Islet precursor cell (in vitro differentiated cells): ENCODE data around the gene NOCT.
"Not testable (repeated sequence)": the region's sequence is repeated elsewhere in the genome, so short reads cannot be mapped to it uniquely, and the experiment has no call there.

Experiments used
- DNase-seq: peaks from one replicate; pipeline ENCODE4 v3.0.0-alpha.2; 2018

The NOCT gene

DNA sequence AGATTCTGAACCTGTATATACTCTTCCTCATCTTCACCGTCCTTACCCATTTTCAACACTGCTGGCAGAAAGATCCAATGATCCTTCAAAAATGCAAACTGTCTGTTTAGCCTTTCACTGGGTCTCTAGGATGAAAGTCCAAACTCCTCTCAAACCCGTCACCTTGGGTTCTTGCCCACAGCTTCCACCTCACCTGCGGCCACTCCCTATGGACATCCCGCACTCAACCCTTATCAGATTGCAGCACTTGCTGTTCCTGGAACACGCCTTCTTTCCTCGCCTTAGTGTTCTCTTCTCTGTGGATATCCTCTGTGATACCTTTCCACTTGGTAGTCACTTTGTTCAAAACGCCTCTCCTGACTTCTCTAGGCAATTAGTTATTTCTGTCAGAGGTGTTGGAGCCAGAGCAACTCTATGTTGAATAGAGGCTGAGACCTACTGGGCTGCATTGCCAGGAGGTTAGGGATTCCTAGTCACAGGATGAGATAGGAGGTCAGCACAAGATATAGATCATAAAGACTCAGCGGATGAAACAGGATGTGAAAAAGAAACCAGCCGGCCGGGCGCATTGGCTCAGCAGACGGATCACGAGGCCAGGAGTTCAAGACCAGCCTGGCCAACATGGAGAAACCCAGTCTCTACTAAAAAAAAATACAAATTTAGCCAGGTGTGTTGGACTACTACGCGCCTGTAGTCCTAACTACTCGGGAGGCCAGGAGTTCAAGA, 4.2 kb upstream of the NOCT start:
- no peak for DNase-seq

DNA sequence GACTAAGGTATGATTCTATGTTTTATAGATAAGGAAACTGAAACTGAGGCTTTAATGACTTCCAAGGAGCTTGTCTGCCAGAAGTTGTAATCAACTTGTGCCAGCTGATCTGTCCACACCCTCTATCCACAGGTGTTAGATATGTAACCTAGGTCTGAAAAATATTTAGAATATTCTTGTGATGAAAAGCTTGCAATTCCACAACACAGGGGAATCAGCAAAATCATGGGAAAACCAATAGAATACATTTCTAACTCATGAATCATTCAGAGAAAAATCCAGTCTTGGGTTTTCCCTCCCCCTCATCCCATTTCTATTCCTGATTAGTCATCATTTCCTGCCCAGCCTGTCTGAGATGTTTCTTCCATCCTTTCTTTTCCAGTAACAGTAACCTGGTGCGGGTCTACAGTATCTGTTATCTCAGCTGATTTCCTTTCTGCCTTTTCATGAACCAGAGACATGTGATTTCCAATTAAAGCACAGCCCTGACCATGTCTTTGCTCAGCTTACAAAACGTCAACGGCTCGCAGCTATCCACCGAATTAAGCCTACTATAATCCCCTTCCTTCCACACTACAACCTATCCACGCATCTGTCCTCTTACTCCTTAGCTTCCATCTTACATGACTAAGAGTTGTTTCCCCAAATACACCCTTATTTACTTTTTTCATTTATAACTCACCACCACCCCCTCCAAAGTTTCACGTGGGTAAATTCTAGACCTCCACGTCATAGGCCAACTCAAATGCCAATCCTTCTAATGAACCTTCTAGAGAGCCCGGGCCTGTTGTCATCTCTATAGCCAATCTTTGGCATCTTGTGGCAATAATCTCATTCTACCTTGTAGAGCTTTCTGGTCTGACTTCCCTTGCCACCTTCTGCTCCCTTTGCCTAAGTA, 961 bp upstream of the NOCT start:
- peak; percentile 80 for DNase-seq

DNA sequence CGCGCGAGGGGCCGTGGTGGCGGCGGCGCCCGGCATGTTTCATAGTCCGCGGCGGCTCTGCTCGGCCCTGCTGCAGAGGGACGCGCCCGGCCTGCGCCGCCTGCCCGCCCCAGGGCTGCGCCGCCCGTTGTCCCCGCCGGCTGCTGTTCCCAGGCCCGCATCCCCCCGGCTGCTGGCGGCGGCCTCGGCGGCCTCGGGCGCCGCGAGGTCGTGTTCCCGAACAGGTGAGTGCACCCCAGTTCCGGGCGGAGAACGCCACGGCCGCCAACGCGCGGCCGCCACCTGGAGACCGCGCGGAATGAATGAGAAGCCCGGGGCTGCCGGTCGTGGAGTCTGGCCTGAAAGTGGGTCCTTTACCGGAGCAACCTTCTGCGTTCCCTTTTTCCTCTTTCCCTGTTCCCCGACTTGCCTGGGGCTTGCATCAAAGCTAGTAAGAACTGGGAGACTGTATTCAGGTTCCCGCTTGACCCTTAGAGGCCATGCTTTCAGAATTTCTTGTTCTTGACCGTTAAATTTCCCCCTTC, 429 bp downstream of the NOCT start:
- peak; percentile 64 for DNase-seq

DNA sequence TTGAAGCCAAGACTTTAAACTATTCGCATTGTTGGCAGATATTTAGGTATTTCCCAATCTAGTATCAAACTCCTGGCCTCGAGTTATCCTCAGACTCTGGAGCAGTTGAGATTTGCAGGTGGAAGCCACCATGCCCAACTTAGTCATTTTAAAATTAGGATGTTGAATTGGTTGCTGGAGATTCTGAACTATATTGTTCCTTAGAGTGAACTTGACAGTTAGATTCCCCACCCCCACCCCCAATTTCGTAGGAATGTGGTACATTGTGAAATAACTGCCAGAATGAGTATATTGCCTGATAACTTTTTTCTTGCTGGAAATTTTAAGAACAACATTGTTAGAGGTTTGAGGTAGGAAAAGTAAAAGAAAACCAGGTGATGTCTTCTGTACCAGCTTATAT, 2.3 kb downstream of the NOCT start:
- DNase-seq = no peak

DNA sequence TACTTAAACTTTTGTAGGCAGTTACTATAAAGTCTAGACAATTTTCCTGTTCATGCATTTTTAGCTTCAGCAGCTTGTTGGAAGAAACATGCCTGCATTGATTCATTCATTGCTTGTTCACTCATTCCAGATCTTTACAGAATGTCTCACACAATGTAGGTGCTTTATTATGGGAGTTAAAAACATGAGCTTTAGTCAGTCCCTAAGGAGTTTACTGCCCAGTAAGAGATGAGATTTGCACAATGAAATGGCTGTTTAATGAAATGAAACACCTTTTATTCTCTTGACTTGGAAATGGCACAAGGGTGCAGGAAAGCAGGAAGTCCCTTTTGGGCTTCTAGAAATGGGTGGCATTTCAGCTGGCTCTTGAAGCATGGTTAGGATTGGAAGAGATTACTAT, 2.9 kb downstream of the NOCT start:
- no peak for DNase-seq

DNA sequence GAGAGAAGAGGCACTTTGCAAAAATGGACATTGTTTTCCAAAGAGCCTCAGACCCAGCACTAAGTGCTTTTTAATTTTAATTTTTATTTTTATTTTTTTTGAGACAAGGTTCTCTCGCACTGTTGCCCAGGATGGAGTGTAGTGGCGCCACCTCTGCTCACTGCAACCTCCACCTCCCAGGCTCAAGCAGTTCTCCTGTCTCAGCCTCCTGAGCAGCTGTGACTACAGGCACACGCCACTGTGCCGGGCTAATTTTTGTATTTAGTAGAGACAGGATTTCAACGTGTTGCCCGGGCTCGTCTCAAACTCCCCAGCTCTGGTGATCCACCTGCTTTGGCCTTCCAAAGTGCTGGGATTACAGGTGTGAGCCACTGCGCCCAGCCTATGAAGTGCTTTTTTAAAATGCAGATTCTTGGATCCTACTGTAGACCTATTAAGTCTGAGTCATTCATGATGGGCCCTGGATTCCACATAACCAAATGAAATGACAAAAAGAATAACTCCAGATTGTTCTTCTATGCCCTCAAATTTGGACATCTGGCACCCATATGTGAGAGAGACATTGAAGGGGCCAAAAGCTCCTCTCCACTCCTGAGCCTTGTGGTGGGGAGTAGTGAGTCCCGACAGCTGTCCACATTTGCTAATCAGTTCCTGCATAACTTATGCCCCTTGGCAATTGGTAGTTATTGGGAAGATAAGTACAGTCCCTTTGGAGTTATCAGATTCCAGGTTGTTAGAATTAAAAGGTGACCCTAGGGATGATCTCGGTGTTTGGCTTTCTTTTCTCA, 3.6 kb downstream of the NOCT start:
- no peak for DNase-seq

DNA sequence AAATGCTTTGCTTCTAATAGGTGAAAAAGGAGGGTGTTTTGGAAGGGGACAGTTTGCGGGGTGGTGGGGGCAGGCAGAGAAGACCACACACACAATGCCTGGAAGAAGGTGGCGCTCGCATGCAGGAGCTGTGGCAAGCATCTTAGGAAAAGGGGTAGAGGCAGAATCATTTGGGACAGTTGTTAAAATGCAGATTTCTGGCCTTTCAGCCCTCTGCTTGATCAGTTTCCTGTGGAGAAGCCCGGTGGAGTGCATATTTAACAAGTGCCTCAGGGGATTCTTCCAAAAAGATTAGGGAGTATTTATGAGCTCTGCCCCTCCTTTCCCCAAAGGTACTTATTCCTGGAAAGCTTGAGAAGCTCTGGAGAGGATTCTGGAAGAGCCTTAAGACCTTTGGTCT, 4.8 kb downstream of the NOCT start:
- peak; percentile 58 for DNase-seq

DNA sequence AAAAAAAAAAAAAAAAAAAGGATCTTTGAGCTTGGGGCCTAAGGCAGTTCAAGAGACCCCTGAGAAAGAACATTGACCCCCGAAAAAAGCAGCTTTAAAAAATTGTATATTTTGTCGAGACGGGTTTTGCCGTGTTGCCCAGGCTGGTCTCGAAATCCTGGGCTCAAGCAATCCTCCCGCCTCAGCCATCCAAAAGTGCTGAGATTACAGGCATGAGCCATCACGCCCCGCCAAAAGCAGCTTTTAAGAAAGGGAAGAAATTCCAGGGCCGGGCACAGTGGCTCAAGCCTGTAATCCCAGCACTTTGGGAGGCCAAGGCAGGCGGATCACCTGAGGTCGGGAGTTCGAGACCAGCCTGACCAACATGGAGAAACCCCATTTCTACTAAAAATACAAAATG, 5.5 kb downstream of the NOCT start:
- not testable (repeated sequence) for DNase-seq

DNA sequence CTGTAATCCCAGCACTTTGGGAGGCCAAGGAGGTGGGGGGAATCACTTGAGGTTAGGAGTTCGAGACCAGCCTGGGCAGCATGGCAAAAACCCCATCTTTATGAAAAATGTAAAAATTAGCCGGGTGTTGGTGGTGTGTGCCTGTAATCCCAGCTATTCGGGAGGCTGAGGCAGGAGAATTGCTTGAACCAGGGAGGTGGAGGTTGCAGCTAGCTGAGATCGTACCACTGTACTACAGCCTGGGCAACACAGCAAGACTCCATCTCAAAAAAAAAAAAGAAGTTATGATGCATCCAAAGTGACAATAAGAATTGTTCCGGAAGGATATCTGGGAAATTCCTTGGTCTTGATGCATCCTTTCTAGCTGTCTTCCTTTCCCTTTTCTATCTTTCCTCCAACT, 7.3 kb downstream of the NOCT start:
- DNase-seq = no peak

DNA sequence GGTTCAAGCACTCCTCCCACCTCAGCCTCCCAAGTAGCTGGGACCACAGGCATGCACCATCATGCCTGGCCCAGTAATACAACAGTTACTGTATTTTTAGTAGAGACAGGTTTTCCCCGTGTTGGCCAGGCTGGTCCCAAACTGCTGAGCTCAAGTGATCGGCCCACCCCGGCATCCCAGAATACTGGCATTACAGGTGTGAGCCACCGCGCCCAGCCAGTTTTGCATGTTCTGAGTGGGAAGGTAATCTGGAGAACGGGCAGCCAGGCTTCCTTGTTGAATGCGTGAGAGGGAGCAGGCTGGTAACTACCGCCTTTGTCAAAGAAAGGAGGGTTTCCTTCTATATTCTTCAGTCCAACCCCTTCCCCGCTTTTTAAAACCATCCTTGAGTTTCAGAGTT, 9.1 kb downstream of the NOCT start:
- no peak for DNase-seq

DNA sequence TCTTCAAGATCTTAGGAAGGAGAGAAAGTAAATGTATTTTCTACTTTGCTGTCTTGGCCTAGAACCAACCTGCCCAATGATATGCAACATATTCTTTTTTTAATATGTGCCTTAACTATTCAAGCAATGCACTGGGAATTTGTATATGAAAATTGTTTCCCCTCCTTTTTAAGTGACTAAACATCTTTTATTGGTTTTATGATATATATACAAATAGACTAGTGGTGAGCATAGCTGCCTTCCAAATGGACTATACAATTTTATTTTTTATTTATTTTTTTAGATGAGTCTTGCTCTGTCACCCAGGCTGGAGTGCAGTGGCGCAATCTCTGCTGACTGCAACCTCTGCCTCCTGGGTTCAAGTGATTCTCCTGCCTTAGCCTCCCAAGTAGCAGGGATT, 10.3 kb downstream of the NOCT start:
- DNase-seq = no peak

DNA sequence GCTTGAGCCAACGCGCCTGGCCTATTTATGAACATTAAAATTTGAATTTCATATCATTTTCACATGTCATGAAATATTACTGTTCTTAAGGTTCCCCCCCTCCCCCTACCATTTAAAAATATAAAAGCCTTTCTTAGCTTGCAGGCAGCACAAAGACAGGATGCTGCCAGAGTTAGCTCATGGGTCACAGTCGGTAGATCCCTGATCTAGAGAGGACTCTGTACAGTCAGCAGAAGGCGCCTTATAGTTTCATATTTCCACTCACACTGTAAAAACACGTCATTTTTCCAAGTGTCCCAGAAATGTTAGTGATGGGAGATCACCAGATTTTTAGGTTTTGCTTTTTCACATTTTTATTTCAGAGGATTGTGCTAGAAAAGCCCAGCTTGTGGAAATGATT, 12.2 kb downstream of the NOCT start:
- no peak for DNase-seq

DNA sequence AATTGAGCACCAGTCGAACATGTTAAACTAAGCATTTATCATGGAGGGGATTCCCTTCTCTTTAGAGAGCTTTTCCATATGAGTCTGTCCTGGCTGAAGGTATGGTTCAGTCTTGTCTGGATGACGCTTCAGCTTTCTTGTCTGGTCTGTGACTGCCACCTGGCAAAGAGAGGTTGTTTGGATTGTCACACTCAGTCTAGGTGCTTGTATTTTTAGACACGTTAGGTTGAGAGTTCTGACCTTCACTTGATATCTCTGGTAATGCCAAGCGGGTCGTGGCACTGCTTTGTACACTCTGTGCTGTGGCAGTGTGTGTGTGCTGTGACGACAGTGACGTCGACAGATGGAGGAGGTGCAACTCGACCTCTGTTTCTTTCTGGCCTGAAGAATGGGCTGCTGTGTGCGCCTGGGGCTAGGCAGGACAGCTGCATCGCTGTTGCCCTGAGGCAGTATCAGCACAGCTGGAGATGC, 12.6 kb downstream of the NOCT start:
- DNase-seq = peak; percentile 74

DNA sequence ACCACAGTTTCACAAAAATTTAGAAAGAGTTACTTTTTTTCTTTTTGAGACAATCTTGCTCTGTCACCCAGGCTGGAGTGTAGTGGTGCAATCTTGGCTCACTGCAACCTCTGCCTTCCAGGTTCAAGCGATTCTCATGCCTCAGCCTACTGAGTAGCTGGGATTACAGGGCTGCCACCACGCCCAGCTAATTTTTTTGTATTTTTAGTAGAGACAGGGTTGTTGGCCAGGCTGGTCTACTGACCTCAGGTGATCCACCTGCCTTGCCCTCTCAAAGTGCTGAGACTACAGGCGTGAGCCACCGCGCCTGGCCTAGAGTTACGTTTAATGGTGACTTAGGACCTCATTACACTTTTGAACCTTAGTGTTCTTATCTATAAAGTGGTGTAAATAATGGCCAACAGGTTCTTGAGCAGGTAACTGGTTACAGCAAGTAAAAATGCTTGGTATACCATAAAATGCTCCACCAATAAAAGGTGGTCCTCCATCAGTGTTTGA, 14.3 kb downstream of the NOCT start:
- not testable (repeated sequence) for DNase-seq

DNA sequence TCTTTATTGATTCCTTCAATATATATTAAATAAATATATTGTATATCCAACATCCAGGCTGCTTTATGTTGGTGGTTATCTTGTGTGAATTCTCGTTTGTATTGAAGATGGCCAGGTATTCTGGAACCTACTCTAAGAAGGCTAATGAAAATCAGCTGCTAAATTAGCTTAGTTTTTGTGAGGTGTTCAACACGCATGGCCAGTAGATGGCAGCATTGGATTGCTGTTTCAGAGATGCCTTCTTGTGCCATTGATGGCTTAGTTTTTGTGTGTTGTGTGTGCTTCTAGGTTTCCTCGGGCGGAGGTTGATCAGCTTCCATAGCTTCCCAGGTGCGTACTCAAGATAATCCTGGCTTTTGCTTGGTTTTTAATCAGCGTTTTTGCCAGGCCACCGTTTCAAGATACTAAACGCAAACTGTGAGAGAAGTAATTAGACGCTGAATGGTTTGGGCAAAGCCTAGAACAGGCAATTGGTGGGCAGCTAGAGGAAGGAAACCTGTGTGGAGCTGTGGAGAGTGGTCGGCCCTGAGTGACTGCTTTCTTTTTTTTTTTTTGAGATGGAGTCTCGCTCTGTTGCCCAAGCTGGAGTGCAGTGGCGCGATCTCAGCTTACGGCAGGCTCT, 15.1 kb downstream of the NOCT start:
- DNase-seq = peak; percentile 79

DNA sequence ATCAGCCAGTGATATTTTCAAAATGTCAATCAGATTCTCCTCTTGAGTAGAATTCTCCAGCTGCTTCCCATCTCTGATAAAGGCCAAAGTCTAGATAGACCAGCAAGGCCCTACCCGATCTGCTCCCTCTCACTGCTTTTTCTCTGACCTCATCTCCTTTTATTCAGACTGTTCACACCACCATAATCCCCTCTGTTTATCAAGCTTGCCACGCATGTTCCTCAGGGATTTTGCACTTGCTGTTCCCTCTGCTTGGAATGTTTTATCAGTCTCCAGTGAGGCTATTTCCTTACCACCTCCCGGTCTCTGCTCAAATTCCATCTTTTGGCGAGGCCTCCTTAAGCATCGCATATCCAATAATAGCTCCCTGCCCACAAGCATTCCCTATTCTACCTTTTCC, 20.1 kb downstream of the NOCT start:
- DNase-seq = no peak

DNA sequence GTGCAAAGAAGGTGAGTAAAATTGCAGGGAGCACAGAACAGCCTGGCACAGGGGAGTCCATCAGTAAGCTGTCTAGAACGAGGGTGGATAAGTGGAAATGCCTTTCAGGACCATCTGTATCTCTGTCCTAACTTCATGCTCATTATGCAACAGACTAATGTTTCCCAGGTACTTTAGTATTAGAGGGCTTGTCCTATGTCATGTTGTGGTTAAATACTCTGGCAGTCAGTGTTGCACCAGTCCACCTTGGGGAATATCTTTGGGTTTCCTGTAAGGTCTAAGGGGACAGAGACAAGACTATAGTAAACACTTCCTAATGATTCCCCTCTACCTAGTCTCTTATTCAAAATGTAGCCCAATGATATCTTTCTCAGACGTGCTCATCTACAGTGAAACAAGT, 21.3 kb downstream of the NOCT start:
- DNase-seq = no peak

DNA sequence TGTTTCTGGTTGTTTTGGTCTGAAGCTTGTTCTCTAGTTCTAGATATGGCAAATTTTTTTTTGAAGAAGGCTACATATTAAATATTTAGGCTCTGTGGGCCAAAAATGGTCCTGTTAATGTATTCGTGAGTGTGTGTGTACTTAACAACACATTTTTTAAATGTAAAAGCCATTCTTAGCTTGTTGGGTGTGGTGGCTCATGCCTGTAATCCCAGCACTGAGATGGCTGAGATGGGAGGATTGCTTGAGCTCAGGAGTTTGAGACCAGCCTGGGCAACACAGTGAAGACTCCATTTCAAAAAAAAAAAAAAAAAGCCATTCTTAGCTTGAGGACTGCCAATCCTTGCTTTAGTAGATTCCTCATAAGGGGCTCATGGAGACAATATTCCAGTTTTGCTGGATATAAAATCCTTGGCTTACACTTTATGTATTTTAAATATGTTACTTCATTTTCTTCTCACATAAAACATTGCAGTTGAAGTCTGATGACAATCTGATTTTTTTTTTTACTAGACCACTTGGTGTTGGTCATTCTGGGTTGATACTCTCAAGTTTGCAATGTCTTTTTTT, 23.4 kb downstream of the NOCT start:
- DNase-seq = no peak

DNA sequence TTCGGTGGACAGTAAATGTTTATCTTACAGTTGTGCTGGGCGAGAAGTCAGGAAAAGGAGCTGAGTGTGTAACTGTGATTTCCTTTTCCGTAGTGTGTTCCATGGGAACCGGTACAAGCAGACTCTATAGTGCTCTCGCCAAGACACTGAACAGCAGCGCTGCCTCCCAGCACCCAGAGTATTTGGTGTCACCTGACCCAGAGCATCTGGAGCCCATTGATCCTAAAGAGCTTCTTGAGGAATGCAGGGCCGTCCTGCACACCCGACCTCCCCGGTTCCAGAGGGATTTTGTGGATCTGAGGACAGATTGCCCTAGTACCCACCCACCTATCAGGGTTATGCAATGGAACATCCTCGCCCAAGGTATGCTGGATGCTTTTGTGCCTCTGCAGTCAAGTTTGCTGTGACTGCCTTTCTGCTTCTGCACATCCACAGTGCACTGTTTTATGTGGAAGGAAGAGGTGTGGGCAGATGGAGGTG, 27.4 kb downstream of the NOCT start:
- no peak for DNase-seq

DNA sequence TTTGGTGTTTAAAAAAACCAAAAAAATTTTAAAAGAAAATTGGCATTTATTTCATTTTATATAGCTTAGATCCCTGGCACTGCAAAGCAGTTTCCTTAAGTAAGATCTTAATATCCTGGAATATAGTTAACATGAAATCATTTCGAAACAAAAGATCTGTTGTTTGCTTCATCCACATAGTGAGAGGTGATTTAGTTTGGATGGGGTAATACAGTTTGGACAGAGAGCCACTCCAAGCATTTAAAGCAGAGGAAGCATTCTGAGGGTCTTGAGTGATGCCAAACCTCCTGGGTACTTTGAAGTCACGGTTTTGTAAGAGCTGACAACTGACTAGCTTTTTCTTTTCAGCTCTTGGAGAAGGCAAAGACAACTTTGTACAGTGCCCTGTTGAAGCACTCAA, 28.7 kb downstream of the NOCT start:
- no peak for DNase-seq

DNA sequence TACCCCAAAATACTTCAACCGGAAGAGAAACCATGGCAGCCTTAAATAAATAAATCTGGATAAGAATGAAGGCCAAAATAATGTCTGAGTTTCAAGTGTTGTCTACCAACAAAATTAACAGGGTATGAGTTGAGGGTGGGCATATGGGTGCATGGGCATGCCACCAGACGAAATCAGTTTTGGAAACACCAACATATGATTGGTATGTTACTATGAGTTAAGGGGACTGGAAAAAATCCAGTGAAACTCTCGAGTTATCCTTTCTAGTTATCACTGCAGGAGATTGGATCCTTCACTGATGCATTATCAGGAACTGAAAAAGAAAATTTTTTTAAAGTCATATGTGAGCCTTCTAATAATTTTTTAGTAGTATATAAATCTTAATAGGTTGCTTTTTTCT, 32.4 kb downstream of the NOCT start:
- DNase-seq = no peak

DNA sequence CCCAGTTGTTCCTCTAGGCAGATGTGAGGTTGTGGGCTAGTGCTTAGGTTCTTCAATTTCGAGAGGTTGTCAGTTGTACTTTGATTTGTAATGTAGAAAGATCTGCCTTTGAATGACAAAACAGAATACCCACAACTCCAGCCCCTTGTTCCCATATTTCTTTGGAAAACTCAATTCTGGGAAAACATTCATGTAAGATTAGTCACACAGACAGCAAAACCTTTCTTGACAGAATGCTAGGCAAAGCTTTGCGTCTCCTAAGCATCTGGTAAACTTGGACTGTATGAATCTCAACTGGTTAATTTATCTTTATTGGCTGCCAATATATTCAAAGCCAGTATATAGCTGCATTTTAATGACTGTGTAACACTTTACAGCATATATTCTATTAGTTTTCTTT, 34.9 kb downstream of the NOCT start:
- no peak for DNase-seq
